HepG2 (cell line): Measurements from ENCODE around the gene JAGN1. TPM values are rescaled to one million over a fixed set of nuclear protein-coding genes. Genes with fewer than 3 reads are reported as not detected.
A peak's percentile ranks its signal among the peaks of the same experiment; 100 is the strongest.

Source experiments
- ARID5B ChIP-seq: IDR thresholded peaks from 2 replicates; pipeline ENCODE4 v1.4.0; 2020; ENCODE audit warnings: mild to moderate bottlenecking, missing genetic modification reagents
- DNMT1 ChIP-seq: sonication (generic); formaldehyde crosslinking; IDR thresholded peaks from 2 replicates; pipeline ENCODE4 v1.5.1; 2020; ENCODE audit warnings: mild to moderate bottlenecking, missing genetic modification reagents
- ETV6 ChIP-seq: sonication (generic); formaldehyde crosslinking; conservative IDR thresholded peaks from 2 replicates; pipeline ENCODE4 v1.4.0; 2020; ENCODE audit warnings: missing genetic modification reagents
- FOXC1 ChIP-seq: sonication (generic); formaldehyde crosslinking; IDR thresholded peaks from 2 replicates; pipeline ENCODE4 v1.8.0; 2022; ENCODE audit warnings: mild to moderate bottlenecking, missing genetic modification reagents, borderline replicate concordance
- HMGXB4 ChIP-seq, 2 experiments: sonication (generic) in 1 of 2; formaldehyde crosslinking in 1 of 2; IDR thresholded peaks; 2 replicates each; pipeline versions ENCODE4 v1.4.0 to v1.6.1; 2018 to 2020; ENCODE audit warnings: missing genetic modification reagents in 2 of 2, borderline replicate concordance in 1 of 2, low read depth in 1 of 2, mild to moderate bottlenecking in 1 of 2, missing biosample characterization in 1 of 2
- SIN3B ChIP-seq: fragments of 150-350 bp; IDR thresholded peaks from 2 replicates; pipeline ENCODE4 v1.6.1; 2014; ENCODE audit warnings: low read length
- ZNF260 ChIP-seq: sonication (generic); formaldehyde crosslinking; IDR thresholded peaks from 2 replicates; pipeline ENCODE4 v1.4.0; 2020; ENCODE audit warnings: missing genetic modification reagents, low read depth, mild to moderate bottlenecking, borderline replicate concordance
- ZSCAN20 ChIP-seq: sonication (generic); formaldehyde crosslinking; IDR thresholded peaks from 2 replicates; pipeline ENCODE4 v1.4.0; 2020; ENCODE audit warnings: missing genetic modification reagents, mild to moderate bottlenecking, borderline replicate concordance
- polyA plus RNA-seq, 8 experiments: library from polyadenylated mRNA; depleted of rRNA in 3 of 8; stranded (reverse) in 7 of 8; unstranded in 1 of 8; fragments of >200 nt; fragmentation: Illumina TruSeq in 4 of 8; extraction: Trizol in 4 of 8; gene quantifications; 2 replicates each; pipeline versions ENCODE4 v1.2.1 to v1.2.3, GENCODE V29; 2011 to 2016; ENCODE audit warnings: low read depth in 4 of 8, missing spikeins in 1 of 8, mixed read lengths in 1 of 8; ENCODE audit not compliant: insufficient read depth in 1 of 8
- total RNA-seq, 5 experiments: library from RNA; depleted of rRNA; stranded (reverse); fragments of >200 nt; fragmentation: Illumina TruSeq; extraction: Trizol; gene quantifications; 2 replicates each; pipeline ENCODE4 v1.2.3, GENCODE V29; 2016; ENCODE audit warnings: low read depth in 1 of 5
- TF ChIP-seq, protein P1 (sequence below): sonication (generic); formaldehyde crosslinking; IDR thresholded peaks from 2 replicates; pipeline ENCODE4 v1.4.0; 2020; ENCODE audit warnings: missing genetic modification reagents
- TF ChIP-seq, protein P2 (sequence below): sonication (generic); formaldehyde crosslinking; IDR thresholded peaks from 2 replicates; pipeline ENCODE4 v1.9.0; 2021; ENCODE audit warnings: missing genetic modification reagents, borderline replicate concordance

JAGN1 gene
- total and polyA plus RNA-seq, 2 of the 13 experiments (the other 11 are each of a cell fraction or from before 2014, with no cell fraction given): 49.9 to 50.9 TPM

DNA sequence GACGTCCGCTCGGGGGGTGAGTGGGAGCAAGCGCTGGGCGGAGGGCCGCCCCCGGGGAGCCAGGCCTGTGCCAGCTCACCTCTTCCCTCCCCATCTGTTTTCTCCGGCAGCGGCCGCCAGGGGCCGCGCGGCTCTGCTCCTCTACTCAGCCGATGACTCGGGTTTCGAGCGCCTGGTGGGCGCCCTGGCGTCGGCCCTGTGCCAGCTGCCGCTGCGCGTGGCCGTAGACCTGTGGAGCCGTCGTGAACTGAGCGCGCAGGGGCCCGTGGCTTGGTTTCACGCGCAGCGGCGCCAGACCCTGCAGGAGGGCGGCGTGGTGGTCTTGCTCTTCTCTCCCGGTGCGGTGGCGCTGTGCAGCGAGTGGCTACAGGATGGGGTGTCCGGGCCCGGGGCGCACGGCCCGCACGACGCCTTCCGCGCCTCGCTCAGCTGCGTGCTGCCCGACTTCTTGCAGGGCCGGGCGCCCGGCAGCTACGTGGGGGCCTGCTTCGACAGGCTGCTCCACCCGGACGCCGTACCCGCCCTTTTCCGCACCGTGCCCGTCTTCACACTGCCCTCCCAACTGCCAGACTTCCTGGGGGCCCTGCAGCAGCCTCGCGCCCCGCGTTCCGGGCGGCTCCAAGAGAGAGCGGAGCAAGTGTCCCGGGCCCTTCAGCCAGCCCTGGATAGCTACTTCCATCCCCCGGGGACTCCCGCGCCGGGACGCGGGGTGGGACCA lies 42.6 kb downstream of the JAGN1 start (continued):
- TF ChIP-seq, protein P1, sequence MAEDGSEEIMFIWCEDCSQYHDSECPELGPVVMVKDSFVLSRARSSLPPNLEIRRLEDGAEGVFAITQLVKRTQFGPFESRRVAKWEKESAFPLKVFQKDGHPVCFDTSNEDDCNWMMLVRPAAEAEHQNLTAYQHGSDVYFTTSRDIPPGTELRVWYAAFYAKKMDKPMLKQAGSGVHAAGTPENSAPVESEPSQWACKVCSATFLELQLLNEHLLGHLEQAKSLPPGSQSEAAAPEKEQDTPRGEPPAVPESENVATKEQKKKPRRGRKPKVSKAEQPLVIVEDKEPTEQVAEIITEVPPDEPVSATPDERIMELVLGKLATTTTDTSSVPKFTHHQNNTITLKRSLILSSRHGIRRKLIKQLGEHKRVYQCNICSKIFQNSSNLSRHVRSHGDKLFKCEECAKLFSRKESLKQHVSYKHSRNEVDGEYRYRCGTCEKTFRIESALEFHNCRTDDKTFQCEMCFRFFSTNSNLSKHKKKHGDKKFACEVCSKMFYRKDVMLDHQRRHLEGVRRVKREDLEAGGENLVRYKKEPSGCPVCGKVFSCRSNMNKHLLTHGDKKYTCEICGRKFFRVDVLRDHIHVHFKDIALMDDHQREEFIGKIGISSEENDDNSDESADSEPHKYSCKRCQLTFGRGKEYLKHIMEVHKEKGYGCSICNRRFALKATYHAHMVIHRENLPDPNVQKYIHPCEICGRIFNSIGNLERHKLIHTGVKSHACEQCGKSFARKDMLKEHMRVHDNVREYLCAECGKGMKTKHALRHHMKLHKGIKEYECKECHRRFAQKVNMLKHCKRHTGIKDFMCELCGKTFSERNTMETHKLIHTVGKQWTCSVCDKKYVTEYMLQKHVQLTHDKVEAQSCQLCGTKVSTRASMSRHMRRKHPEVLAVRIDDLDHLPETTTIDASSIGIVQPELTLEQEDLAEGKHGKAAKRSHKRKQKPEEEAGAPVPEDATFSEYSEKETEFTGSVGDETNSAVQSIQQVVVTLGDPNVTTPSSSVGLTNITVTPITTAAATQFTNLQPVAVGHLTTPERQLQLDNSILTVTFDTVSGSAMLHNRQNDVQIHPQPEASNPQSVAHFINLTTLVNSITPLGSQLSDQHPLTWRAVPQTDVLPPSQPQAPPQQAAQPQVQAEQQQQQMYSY (CRISPR knock-in tag): no peak
- TF ChIP-seq HMGXB4 (CRISPR knock-in tag; IDR thresholded peaks at IDR 0.05; ENCODE audit: borderline replicate concordance in 1 of 2, low read depth in 1 of 2) (peak; percentile 72 to 91; a peak in 3 of 4 replicates), SIN3B (no peak), FOXC1 (CRISPR knock-in tag) (0 out of 2 replicates have a peak, but pooled peaks have one; percentile 14), ZNF260 (0 out of 2 replicates have a peak, but pooled peaks have one; percentile 40), ARID5B (CRISPR knock-in tag) (0 out of 2 replicates have a peak, but pooled peaks have one; percentile 6), DNMT1 (no peak), ZSCAN20 (peak; percentile 21; the same call in 1 of the 2 replicates), ETV6 (0 out of 2 replicates have a peak, but pooled peaks have one; percentile 18)
- TF ChIP-seq, protein P2, sequence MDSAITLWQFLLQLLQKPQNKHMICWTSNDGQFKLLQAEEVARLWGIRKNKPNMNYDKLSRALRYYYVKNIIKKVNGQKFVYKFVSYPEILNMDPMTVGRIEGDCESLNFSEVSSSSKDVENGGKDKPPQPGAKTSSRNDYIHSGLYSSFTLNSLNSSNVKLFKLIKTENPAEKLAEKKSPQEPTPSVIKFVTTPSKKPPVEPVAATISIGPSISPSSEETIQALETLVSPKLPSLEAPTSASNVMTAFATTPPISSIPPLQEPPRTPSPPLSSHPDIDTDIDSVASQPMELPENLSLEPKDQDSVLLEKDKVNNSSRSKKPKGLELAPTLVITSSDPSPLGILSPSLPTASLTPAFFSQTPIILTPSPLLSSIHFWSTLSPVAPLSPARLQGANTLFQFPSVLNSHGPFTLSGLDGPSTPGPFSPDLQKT: 0 out of 2 replicates have a peak, but pooled peaks have one; percentile 25
